ENCODE results near the gene EYA4.

EYA4 gene

GRCh38 chr6:133243723-133244305 is 2.7 kb downstream of the EYA4 start:
- no peak for DNase-seq

- no peak for DNase-seq
These were observed 3.4 kb downstream of the EYA4 start for GRCh38 chr6:133244519-133244918.

DNA sequence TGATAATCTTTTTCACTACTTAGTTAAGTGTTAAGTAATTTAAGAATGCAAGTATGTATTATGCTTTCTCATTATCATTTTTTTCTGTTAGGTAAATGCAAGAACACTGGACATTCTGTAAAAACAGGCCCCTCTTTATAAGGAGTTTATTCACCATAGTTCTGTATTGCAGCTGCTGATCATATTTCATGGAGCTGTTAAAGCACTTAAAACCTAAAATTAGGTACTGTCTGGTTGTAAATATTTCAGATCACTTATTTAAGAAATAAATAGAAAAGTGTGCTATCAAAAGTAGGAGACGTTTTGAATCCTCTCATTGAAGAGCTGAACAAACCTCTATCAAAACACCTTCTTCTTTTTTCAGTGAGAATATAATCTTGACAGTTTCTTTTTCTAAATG is 3.9 kb downstream of the EYA4 start:
- no peak for DNase-seq

GRCh38 chr6:133245422-133245903 is 4.3 kb downstream of the EYA4 start:
- no peak for DNase-seq

DNA sequence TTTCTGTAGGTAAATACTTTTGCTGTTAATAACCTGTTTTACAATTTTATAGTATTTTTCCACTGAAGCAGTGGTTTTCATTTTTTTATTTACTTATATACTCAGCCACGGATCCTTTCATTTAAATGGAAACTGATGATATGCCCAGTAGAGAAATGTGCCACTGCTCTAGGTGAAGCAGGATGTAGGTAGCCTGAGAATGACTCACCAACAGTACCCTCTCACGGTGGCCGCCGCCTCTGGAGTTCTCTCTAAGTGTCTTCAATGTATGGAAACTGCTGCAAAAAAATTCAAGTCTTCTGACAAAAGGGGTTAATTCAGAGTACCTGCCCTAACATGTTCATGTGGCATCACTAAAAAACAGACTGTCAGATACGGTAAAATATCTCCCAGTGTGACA is 6.4 kb downstream of the EYA4 start:
- no peak for DNase-seq

DNA sequence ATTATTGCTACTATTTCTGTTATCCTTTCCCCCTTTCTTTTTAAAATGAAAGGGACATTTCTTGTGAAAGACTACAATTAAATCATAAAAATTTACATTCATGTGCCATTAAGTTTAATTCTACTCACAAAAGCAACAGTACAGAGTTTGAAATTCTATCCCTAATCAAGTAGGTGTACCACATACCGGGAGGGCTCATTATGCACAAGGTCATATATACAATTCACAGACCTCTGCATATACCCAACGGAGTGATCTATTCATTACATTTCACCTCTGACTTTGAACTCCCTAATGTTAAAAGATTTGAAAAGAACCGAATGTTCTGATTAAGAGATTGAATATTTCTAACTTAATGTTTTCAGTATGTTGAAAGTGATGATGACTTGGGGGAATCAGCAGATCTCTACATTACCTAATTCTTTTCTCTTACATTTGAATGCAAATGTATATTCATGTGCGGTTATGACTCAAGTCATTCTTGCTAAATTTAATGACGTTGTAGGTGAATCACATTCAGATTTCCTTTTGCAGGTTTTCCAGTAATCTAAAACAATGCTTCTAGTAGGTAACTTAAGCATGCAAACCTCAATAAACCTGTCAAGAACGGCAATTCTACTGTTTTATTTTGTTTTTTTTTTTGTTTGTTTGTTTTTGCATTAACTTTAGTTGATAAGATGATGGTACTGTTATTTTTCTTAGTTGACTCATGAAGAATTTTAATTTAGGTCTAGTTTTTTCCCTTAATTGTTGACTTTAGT is 7.3 kb downstream of the EYA4 start:
- no peak for DNase-seq

GRCh38 chr6:133251688-133252087 is 10.5 kb downstream of the EYA4 start:
- DNase-seq, result no peak

DNA sequence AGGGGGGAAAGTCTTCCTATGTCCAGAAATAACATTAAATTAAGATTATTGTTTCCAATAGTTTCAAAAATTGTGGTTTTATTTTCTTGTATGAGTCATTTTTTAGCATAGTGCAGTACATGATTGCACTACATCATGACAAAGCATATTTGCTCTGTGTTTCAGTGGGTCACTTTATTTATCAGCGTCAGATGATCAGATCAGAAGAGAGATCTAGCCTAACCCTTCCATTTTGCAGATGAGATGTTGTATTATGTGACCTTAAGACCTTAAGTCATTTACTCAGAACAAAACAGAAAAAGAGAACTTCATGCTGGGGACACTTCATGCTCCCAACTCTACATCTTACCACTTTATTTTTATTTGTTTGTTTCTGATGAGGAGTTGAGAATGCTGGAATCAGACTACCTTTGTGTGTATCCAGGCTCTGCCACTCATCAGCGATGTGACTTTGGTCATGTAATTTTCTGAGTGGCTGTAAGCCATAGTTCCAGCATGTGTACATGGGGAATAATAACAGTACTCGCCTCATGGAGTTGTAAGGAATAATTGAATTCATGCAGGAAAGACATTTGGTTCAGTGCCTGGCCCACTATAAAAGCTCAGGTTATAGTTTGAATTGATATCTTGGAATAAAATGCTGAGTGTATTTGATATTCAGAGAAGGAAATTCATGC is 13.5 kb downstream of the EYA4 start:
- no peak for DNase-seq

DNA sequence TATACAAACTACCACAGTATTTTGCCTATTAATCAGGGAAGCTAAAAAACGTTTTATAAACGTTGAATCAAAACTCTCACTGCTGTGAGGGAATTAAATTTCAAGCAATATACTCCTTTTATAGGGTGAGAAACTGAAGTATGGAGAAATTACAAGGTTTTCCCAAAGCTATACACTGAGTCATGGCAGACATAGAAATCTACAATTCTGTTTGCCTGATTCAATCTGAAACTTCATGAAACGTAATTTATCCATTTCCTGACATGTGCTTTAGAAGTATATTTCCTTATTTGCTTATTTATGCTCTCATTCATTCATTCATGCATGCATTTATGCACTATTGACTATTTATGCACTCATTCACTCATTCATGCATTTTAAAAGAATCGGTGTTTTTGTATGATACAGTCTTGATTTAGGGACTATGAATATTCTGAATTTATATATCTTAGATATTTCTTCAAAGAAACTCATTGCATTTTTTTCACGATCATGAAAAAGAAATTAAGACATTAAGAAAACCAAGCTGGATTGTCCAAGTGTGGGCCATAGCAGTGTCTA is 16.5 kb downstream of the EYA4 start:
- no peak for DNase-seq

- peak; percentile 24 for DNase-seq
These were observed 18.4 kb downstream of the EYA4 start for GRCh38 chr6:133259561-133259960.

DNA sequence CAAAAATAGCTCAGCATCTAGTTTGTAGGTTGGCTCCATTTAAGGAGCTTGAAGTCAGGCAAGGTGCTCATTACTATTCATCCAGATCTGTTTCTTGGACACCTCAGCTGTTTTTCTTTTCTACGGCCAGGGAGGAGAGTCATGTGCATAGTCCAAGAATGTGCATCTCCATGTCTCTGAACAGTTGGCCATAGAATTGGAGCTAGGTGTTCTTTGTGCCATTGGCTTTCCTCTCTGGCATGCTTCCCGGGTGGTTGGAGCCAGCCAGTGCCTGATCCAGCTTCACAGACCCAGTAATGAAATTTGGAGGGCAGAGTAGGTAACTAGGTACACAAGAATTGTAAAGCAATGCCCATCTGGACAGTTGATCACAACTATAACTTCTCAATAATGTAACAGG is 21.6 kb downstream of the EYA4 start:
- no peak for DNase-seq

DNA sequence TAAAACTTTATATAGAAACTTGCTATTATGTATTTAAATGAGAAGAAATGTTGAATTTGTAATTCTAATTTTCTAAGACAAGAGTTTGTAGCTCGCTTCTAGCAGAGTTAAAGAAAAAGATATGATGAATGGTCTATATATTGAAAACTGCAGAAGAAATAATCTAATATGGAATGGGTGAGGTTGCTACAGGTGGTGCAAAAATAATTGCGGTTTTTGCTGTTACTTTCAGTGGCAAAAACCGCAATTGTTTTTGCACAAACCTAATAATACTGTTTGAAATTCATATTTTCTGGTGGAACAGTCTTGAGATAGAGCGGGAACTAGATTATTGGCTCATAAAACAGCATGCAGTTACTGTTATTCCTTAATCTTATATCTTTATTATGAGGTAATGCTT is 23.9 kb downstream of the EYA4 start:
- DNase-seq, result no peak

GRCh38 chr6:133266186-133266585 is 25.0 kb downstream of the EYA4 start:
- DNase-seq, result no peak

GRCh38 chr6:133268621-133269020 is 27.5 kb downstream of the EYA4 start:
- no peak for DNase-seq

- DNase-seq, result no peak
These were observed 33.7 kb downstream of the EYA4 start for GRCh38 chr6:133274813-133275212.

- no peak for DNase-seq
These were observed 34.1 kb downstream of the EYA4 start for GRCh38 chr6:133275213-133275612.

DNA sequence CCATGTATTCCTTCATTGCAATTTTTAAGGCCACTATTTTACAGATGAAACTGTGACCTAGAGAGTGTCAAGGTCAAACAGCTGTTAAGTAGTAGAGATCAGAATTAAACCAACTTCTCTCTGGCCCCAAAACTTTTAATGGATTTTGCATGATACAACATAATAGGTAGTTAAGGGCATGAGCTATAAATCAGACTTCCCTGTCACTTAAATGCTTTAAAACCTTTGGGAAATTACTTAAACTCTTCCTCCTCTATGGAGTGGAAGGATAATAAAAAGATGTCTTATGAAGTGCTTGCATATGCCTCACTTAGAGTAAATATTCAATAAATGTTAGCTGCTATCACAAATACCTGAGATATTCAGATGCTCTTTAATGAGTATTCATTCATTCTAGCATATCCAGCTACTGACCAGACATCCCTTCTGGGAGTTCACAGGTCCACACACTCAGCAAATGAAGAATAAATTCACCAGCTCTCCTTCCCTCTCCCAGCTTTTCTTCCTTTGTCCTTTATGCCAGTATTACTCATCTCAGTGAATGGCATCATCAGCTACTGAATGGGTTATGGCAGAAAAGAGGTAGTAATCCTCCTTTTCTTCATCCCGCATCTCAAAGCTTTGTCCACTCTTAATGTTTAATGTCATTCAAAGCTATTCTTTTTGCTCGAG is 36.2 kb downstream of the EYA4 start:
- DNase-seq, result no peak

- no peak for DNase-seq
These were observed 36.9 kb downstream of the EYA4 start for GRCh38 chr6:133277900-133278545.

- DNase-seq, result peak; percentile 21
These were observed 45.6 kb downstream of the EYA4 start for GRCh38 chr6:133286765-133287164.

DNA sequence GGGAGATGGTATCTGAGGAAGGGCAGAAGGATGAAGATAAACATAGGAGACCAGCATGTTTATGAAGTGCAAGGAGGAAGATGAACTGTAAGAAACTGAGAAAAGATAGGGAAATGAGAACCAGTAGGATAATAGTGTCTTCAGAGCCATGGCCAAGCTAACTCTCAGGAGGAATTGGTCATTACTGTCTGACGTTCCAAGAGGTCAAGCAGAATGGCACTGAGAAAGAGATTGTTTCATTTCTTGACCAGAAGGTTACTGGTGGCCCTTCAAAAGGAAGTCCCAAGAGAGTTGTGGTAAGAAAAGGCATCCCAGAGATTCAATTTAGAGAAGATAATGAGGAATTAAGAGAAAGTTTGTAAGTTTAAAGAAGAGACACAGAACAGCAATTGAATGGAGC is 47.5 kb downstream of the EYA4 start:
- no peak for DNase-seq

- DNase-seq, result no peak
These were observed 48.7 kb downstream of the EYA4 start for GRCh38 chr6:133289733-133290306.

GRCh38 chr6:133290930-133291329 is 49.8 kb downstream of the EYA4 start:
- DNase-seq, result peak; percentile 23
